CD14-positive monocyte (primary cell): ENCODE results near the gene EXD2. TPM values are rescaled to one million over a fixed set of nuclear protein-coding genes. Genes with fewer than 3 reads are reported as not detected.

ENCODE experiments used
- DNase-seq, 3 donors: peaks; one replicate each; pipeline ENCODE4 v3.0.0-alpha.2; 2011 to 2022
- H2AFZ ChIP-seq: 2 replicates; pipeline ENCODE4 v1.6.0; 2012; ENCODE audit warnings: mild to moderate bottlenecking, low read depth, low read length, inconsistent platforms; ENCODE audit not compliant: insufficient read depth, poor library complexity, severe bottlenecking
- H3K27ac ChIP-seq, 2 donors: 1 replicate in 1 of 2; 2 replicates in 1 of 2; pipeline ENCODE4 v1.5.1; 2012 to 2013; ENCODE audit warnings: low read length in 2 of 2, control low read depth in 1 of 2, inconsistent platforms in 1 of 2, low read depth in 1 of 2, mild to moderate bottlenecking in 1 of 2
- H3K27me3 ChIP-seq, 2 donors: one replicate each; pipeline versions ENCODE4 v1.6.0 to v1.6.1; 2011 to 2013; ENCODE audit warnings: low read length in 2 of 2; ENCODE audit not compliant: control insufficient read depth in 2 of 2, insufficient read depth in 2 of 2
- H3K36me3 ChIP-seq, 2 donors: replicated peaks in 1 of 2; 1 replicate in 1 of 2; 2 replicates in 1 of 2; pipeline versions ENCODE4 v1.5.1 to v1.6.1; 2012 to 2013; ENCODE audit warnings: low read length in 2 of 2, control low read depth in 1 of 2, inconsistent platforms in 1 of 2, mild to moderate bottlenecking in 1 of 2; ENCODE audit not compliant: insufficient read depth in 2 of 2, control insufficient read depth in 1 of 2
- H3K4me1 ChIP-seq, 2 donors: 1 replicate in 1 of 2; 2 replicates in 1 of 2; pipeline versions ENCODE4 v1.5.1 to v1.6.1; 2012 to 2013; ENCODE audit warnings: low read length in 2 of 2, control low read depth in 1 of 2, inconsistent platforms in 1 of 2, mild to moderate bottlenecking in 1 of 2, moderate library complexity in 1 of 2; ENCODE audit not compliant: insufficient read depth in 2 of 2, control insufficient read depth in 1 of 2
- H3K4me2 ChIP-seq: replicated peaks from 2 replicates; pipeline ENCODE3; 2012; ENCODE audit warnings: low read length, moderate library complexity, mild to moderate bottlenecking; ENCODE audit not compliant: poor library complexity, severe bottlenecking; ENCODE audit errors: extremely low read depth
- H3K4me3 ChIP-seq, 3 experiments: fragments of 200-600 bp in 1 of 3; sonication (generic) in 1 of 3; replicated peaks in 1 of 3; 1 replicate in 2 of 3; 2 replicates in 1 of 3; pipeline ENCODE4 v1.5.1; 2011 to 2013; ENCODE audit warnings: low read length in 3 of 3, mild to moderate bottlenecking in 3 of 3, control low read depth in 2 of 3, low read depth in 2 of 3, inconsistent platforms in 1 of 3, moderate library complexity in 1 of 3
- H3K79me2 ChIP-seq: 2 replicates; pipeline ENCODE4 v1.6.0; 2012; ENCODE audit warnings: mild to moderate bottlenecking, control low read depth, inconsistent platforms, low read length, moderate library complexity; ENCODE audit not compliant: insufficient read depth
- H3K9ac ChIP-seq: 2 replicates; pipeline ENCODE4 v1.6.0; 2017; ENCODE audit warnings: low read length, mild to moderate bottlenecking; ENCODE audit not compliant: insufficient read depth, poor library complexity, severe bottlenecking
- H3K9me3 ChIP-seq, 2 donors: replicated peaks in 1 of 2; 1 replicate in 1 of 2; 2 replicates in 1 of 2; pipeline versions ENCODE4 v1.5.1 to v1.6.1; 2012 to 2013; ENCODE audit warnings: low read length in 2 of 2, control low read depth in 1 of 2; ENCODE audit not compliant: control insufficient read depth in 1 of 2, insufficient read depth in 1 of 2
- H4K20me1 ChIP-seq: 2 replicates; pipeline ENCODE4 v1.6.0; 2012; ENCODE audit warnings: mild to moderate bottlenecking, low read length, control low read depth, moderate library complexity; ENCODE audit not compliant: insufficient read depth
- H3K27ac Mint-ChIP-seq, 7 donors: one replicate each; pipeline ENCODE4 v1.8.0; 2020; ENCODE audit warnings: mild to moderate bottlenecking in 7 of 7, mixed read lengths in 7 of 7, moderate library complexity in 6 of 7, inconsistent platforms in 2 of 7
- H3K27me3 Mint-ChIP-seq, 3 donors: one replicate each; pipeline ENCODE4 v1.8.0; 2021 to 2022; ENCODE audit warnings: low read depth in 3 of 3, mild to moderate bottlenecking in 3 of 3, mixed read lengths in 3 of 3, moderate library complexity in 3 of 3, inconsistent platforms in 1 of 3
- H3K36me3 Mint-ChIP-seq, 2 donors: one replicate each; pipeline ENCODE4 v1.8.0; 2020; ENCODE audit warnings: mixed read lengths in 2 of 2, inconsistent platforms in 1 of 2, mild to moderate bottlenecking in 1 of 2
- H3K4me1 Mint-ChIP-seq: one replicate; pipeline ENCODE4 v1.8.0; 2020; ENCODE audit warnings: mild to moderate bottlenecking, mixed read lengths
- H3K4me3 Mint-ChIP-seq, 2 donors: one replicate each; pipeline ENCODE4 v1.8.0; 2020; ENCODE audit warnings: mild to moderate bottlenecking in 2 of 2, mixed read lengths in 2 of 2, moderate library complexity in 1 of 2
- H3K9me3 Mint-ChIP-seq, 7 donors: one replicate each; pipeline ENCODE4 v1.8.0; 2020 to 2022; ENCODE audit warnings: mixed read lengths in 7 of 7, mild to moderate bottlenecking in 6 of 7, moderate library complexity in 6 of 7, inconsistent platforms in 2 of 7
- CTCF ChIP-seq: fragments of 200-600 bp; IDR thresholded peaks from one replicate; pipeline ENCODE4 v1.8.0; 2022; ENCODE audit warnings: antibody characterized with exemption, mild to moderate bottlenecking
- WGBS: methylation state at CpG from one replicate; pipeline ENCODE4 v1.1.5; 2013; ENCODE audit warnings: missing lambda C conversion rate; ENCODE audit not compliant: insufficient coverage; 5-methylcytosine and 5-hydroxymethylcytosine counted together
- intact Hi-C, 2 donors: fragments of 100-400 bp; cut with micrococcal nuclease; formaldehyde crosslinking; loops; one replicate each; pipeline versions ENCODE4 v1.15.0 to v1.15.1; 2023
- polyA plus RNA-seq, 3 donors: library from polyadenylated mRNA; depleted of rRNA in 1 of 3; unstranded in 2 of 3; stranded (reverse) in 1 of 3; fragments of 300-500 nt in 2 of 3; fragments of >200 nt in 1 of 3; fragmentation: Illumina TruSeq in 2 of 3; gene quantifications; 1 replicate in 2 of 3; 2 replicates in 1 of 3; pipeline ENCODE4 v1.2.3, GENCODE V29; 2012 to 2021

EXD2 gene
- polyA plus RNA-seq, 3 donors = 2.3 to 4.0 (median 3.1) TPM

- H4K20me1 ChIP-seq = no peaks in the 10 kb centered on the region
- H3K4me2 ChIP-seq = no peak overlapping the region
- no peaks in the 10 kb centered on the region for H3K27me3 ChIP-seq
- no peak overlapping the region for H3K27ac ChIP-seq
- TF ChIP-seq CTCF = no peak
- no peak for DNase-seq
- no peaks in the 10 kb centered on the region for H3K9me3 ChIP-seq
- H3K4me3 ChIP-seq = no peak overlapping the region
- no peak overlapping the region for H2AFZ ChIP-seq
- intact Hi-C loops = no loop called here
- Mint-ChIP-seq H3K4me3 (no peak overlapping the region), H3K4me1 (peaks cover 3% of the 10 kb centered on the region), H3K9me3 (no peaks in the 10 kb centered on the region), H3K27ac (peak overlapping the region in 1 of 7 donors; percentile 20), H3K36me3 (peaks cover 0 to 3% of the 10 kb centered on the region in 2 donors), H3K27me3 (no peaks in the 10 kb centered on the region)
- H3K9ac ChIP-seq = no peak overlapping the region
- H3K4me1 ChIP-seq = no peaks in the 10 kb centered on the region
- no peaks in the 10 kb centered on the region for H3K79me2 ChIP-seq
- no peaks in the 10 kb centered on the region for H3K36me3 ChIP-seq
Measured at GRCh38 chr14:69204753-69205152, 13.5 kb downstream of the EXD2 start.

- Histone ChIP-seq H3K9me3 (no peaks in the 10 kb centered on the region), H3K79me2 (no peaks in the 10 kb centered on the region), H3K4me1 (no peaks in the 10 kb centered on the region), H3K4me2 (no peak overlapping the region), H3K4me3 (no peak overlapping the region), H3K9ac (no peak overlapping the region), H3K27me3 (no peaks in the 10 kb centered on the region), H2AFZ (no peak overlapping the region), H3K27ac (no peak overlapping the region), H4K20me1 (no peaks in the 10 kb centered on the region), H3K36me3 (no peaks in the 10 kb centered on the region)
- no peak for TF ChIP-seq CTCF
- Mint-ChIP-seq H3K9me3 (no peaks in the 10 kb centered on the region), H3K27ac (no peak overlapping the region), H3K4me1 (peaks cover 3% of the 10 kb centered on the region), H3K27me3 (no peaks in the 10 kb centered on the region), H3K36me3 (peaks cover 3% of the 10 kb centered on the region in 2 donors), H3K4me3 (no peak overlapping the region)
- DNase-seq = no peak
- intact Hi-C loops = no loop called here
- 100% methylated on average over 1 of the region's 7 CpGs for WGBS
Measured at GRCh38 chr14:69207435-69208041, 16.2 kb downstream of the EXD2 start.
